Hepatocyte (in vitro differentiated cells): Measurements from ENCODE around the gene SPNS2.

ENCODE experiments used
- CTCF ChIP-seq: fragments of 200-600 bp; sonication (generic); IDR thresholded peaks from 2 replicates; pipeline ENCODE4 v1.5.1; 2016; ENCODE audit warnings: antibody characterized with exemption, mild to moderate bottlenecking; ENCODE audit not compliant: poor library complexity
- EZH2 ChIP-seq: fragments of 200-600 bp; sonication (generic); IDR thresholded peaks from 2 replicates; pipeline ENCODE4 v1.6.1; 2016; ENCODE audit warnings: antibody characterized with exemption, mild to moderate bottlenecking, borderline replicate concordance

- no peak for TF ChIP-seq CTCF
- TF ChIP-seq EZH2: no peak
Observed at GRCh38 chr17:4512156-4513112, 13.8 kb downstream of the SPNS2 start.
